Sigmoid colon (tissue), 4 donors: ENCODE results near the gene XIRP2.

Experiments
- CTCF ChIP-seq, 4 experiments: fragments of 450-650 bp in 3 of 4; fragments of 200-600 bp in 1 of 4; IDR thresholded peaks; one replicate each; pipeline ENCODE4 v1.5.1; 2016 to 2019; ENCODE audit warnings: antibody characterized with exemption in 4 of 4, mild to moderate bottlenecking in 3 of 4, moderate library complexity in 2 of 4
- EP300 ChIP-seq, 4 donors: sonication (generic); formaldehyde crosslinking; IDR thresholded peaks; one replicate each; pipeline ENCODE4 v1.6.1; 2017; ENCODE audit warnings: antibody characterized with exemption in 4 of 4

GRCh38 chr2:167015806-167016205 lies 127.5 kb downstream of the XIRP2 start:
- no peak for TF ChIP-seq CTCF (IDR thresholded peaks at IDR 0.05)
- TF ChIP-seq EP300 (IDR thresholded peaks at IDR 0.05), result no peak
